Neural crest cell (in vitro differentiated cells): ENCODE measurements around the gene BRD3. TPM values are rescaled to one million over a fixed set of nuclear protein-coding genes. Genes with fewer than 3 reads are reported as not detected.

Experiments
- DNase-seq: peaks from one replicate; pipeline ENCODE4 v3.0.0; 2021; ENCODE audit warnings: low read depth, mixed read lengths, low spot score
- H3K27ac Mint-ChIP-seq: one replicate; pipeline ENCODE4 v1.8.0; 2021; ENCODE audit warnings: mild to moderate bottlenecking, mixed read lengths; ENCODE audit not compliant: unreplicated experiment
- H3K27me3 Mint-ChIP-seq: 2 replicates; pipeline ENCODE4 v1.8.0; 2021; ENCODE audit warnings: low read depth, mild to moderate bottlenecking, mixed read lengths
- H3K36me3 Mint-ChIP-seq: 2 replicates; pipeline ENCODE4 v1.8.0; 2021; ENCODE audit warnings: low read depth, mild to moderate bottlenecking, mixed read lengths
- H3K4me1 Mint-ChIP-seq: 2 replicates; pipeline ENCODE4 v1.8.0; 2021; ENCODE audit warnings: mixed read lengths
- H3K4me3 Mint-ChIP-seq: one replicate; pipeline ENCODE4 v1.8.0; 2021; ENCODE audit warnings: mild to moderate bottlenecking, mixed read lengths
- H3K9me3 Mint-ChIP-seq: 2 replicates; pipeline ENCODE4 v1.8.0; 2021; ENCODE audit warnings: mixed read lengths
- total RNA-seq: library from RNA; stranded (reverse); gene quantifications from 2 replicates; pipeline ENCODE4 v1.2.1, GENCODE V29; 2021
- TF ChIP-seq, protein P1 (sequence below): fragments of 200-600 bp; sonication (generic); conservative IDR thresholded peaks from 2 replicates; pipeline ENCODE4 v1.5.0; 2021; ENCODE audit warnings: antibody characterized with exemption, mild to moderate bottlenecking

Gene BRD3
- total RNA-seq, 1 donor from 2014 or later, result 73.2 TPM

DNA sequence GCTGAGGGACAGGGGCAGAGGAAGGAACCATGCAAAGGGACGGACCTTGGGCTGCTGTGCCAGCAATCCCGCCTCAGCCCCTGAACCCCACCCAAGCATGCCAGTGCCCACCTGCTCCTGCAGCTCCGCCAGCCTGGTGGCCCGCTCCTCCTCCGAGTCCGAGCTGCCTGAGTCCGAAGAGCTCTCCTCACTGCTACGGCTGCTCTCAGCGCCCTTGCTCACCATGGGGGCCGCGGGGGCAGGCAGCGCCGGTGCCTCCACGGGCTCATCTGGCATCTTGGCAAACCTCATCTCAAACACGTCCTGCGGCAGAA lies 26.2 kb downstream of the BRD3 start:
- H3K36me3 Mint-ChIP-seq, result peaks cover 37% of the 10 kb centered on the region

DNA sequence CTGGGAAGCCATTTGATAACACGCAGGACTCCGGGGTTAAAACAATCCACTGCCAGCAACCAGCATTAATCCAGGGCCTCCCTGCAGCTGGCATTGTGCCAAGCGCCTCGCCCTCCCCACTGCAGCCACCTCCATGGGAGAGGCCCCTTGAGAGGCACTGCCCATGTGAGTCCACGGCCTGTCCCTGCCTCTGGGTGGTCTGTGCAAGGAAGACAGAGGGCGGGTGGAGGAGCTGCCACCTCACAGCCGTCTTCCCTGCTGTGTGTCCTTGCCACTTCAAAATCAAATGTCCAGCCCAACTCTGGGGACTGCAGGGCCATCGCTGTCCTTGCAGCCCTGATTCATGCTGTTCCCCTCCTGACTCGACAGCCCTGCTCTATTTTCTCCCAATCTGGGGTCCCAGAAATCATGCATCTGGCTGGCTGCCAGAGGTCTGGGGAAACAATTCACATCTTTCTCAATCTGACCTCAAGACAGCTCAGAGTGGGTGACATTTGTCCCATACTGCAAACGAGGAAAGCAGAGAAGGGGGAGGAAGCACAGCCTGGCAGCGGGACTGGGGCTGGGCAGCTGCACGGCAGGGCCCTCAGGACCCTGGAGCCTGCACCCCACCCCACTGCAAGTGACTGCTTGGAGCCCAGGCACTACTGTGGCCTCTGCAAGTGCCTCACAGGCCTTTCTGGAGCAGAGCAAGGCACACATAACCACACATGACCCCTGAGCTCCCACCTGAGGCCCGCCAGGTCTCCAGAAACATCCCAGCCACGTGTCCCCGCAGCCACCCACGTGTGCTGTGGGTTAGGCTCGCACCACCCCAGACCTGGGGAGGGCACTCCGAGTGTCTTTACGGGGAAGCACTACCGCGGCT lies 26.8 kb downstream of the BRD3 start:
- Mint-ChIP-seq H3K36me3 (peaks cover 42% of the 10 kb centered on the region), H3K4me1 (no peaks in the 10 kb centered on the region)
- TF ChIP-seq, protein P1, sequence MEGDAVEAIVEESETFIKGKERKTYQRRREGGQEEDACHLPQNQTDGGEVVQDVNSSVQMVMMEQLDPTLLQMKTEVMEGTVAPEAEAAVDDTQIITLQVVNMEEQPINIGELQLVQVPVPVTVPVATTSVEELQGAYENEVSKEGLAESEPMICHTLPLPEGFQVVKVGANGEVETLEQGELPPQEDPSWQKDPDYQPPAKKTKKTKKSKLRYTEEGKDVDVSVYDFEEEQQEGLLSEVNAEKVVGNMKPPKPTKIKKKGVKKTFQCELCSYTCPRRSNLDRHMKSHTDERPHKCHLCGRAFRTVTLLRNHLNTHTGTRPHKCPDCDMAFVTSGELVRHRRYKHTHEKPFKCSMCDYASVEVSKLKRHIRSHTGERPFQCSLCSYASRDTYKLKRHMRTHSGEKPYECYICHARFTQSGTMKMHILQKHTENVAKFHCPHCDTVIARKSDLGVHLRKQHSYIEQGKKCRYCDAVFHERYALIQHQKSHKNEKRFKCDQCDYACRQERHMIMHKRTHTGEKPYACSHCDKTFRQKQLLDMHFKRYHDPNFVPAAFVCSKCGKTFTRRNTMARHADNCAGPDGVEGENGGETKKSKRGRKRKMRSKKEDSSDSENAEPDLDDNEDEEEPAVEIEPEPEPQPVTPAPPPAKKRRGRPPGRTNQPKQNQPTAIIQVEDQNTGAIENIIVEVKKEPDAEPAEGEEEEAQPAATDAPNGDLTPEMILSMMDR, result no peak

More for the DNA sequence above, 26.2 kb downstream of the BRD3 start:
- Mint-ChIP-seq H3K27ac (peak overlapping the region; percentile 93), H3K27me3 (no peaks in the 10 kb centered on the region), H3K4me3 (no peak overlapping the region), H3K9me3 (peaks cover 6% of the 10 kb centered on the region), H3K4me1 (no peaks in the 10 kb centered on the region)
- DNase-seq, result no peak
- TF ChIP-seq, protein P1, result no peak

DNA sequence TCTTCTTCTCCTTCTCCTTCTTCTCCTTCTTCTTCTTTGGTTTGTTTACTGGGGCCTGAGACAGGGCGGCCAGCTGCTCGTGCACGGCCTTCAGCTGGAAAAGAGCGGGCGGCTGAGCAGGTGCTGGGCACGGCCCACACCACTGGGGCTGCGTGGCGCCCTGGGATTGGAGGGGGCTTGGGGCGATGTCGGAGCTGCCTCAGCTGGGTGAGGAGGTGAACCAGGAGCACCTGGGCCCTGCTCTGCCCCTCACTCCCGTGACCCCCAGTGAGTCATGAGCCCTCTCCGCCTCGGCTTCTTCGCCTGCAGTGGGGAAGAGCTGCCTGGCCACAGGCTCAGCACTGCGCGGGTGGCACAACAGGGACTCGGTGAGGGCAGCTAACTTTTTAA lies 27.7 kb downstream of the BRD3 start:
- Mint-ChIP-seq H3K4me1 (no peaks in the 10 kb centered on the region), H3K9me3 (peaks cover 6% of the 10 kb centered on the region), H3K4me3 (no peak overlapping the region), H3K27me3 (no peaks in the 10 kb centered on the region), H3K27ac (no peak overlapping the region), H3K36me3 (peaks cover 46% of the 10 kb centered on the region)
- TF ChIP-seq, protein P1, result no peak
- no peak for DNase-seq

More for the DNA sequence above, 26.8 kb downstream of the BRD3 start:
- Mint-ChIP-seq H3K27ac (no peak overlapping the region), H3K4me3 (no peak overlapping the region), H3K27me3 (no peaks in the 10 kb centered on the region), H3K9me3 (peaks cover 6% of the 10 kb centered on the region)
- no peak for DNase-seq

DNA sequence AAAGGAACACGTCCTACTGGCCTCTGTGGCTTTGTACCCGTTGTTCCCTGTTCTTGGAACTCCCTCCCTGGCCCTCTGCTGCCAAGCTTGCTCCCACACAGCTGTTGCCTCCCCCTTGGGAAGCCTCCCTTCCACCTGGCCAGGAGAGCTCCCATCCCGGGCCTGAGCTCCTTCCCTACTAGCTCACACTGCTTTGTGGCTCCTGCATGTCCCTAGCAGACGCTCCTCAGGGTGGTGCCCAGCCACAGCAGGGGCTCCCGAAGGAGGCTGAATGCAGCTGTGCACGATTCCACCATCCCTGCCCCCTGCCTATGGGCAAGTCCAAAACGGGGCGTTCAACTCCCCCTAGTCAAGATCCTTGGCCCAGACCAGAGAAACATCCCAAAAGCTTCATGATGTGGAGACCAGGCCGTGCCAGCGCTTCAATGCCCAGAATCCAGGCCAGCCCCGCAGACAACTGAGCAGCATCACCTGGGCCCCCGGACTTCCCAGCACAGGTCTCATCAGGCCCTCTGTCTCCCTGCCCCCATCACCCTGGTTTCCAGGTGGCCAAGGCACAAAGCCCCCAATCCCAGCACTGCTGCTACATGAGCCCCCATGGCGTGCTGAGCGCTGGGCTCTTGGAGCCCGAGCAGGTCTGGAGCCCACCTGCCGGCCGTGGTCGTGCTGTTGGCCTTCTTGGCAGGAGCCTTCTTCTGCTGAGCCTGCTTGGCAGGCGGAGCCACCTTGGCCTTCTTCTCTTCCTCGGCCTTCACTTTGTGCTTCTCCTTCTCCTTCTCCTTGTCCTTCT lies 28.2 kb downstream of the BRD3 start:
- TF ChIP-seq, protein P1, result no peak
- Mint-ChIP-seq H3K4me1 (no peaks in the 10 kb centered on the region), H3K36me3 (peaks cover 44% of the 10 kb centered on the region), H3K9me3 (peaks cover 6% of the 10 kb centered on the region), H3K4me3 (no peak overlapping the region), H3K27me3 (no peaks in the 10 kb centered on the region), H3K27ac (no peak overlapping the region)
- DNase-seq, result no peak

DNA sequence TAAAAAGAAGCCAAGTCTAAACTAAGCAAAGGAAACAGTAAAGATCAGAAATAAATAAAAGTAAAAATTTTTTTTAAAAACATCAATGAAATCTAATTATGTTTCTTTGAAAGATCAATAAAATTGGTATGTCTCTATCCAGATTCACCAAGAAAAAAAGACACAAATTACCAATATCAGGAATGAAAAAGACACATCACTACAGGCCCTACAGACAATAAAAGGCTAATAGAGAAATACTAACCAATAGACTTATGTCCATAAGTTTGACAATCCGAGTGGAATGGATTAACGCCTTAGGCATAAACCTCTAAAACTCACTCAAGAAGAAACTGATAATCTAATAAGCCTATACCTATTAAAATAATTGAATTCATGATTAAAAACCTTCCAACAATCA lies 30.2 kb downstream of the BRD3 start:
- H3K27ac Mint-ChIP-seq, result no peak overlapping the region
- DNase-seq, result no peak
- H3K4me1 Mint-ChIP-seq, result no peaks in the 10 kb centered on the region
- peaks cover 48% of the 10 kb centered on the region for H3K36me3 Mint-ChIP-seq
- H3K9me3 Mint-ChIP-seq, result peaks cover 6% of the 10 kb centered on the region
- H3K4me3 Mint-ChIP-seq, result no peak overlapping the region
- TF ChIP-seq, protein P1, result no peak
- H3K27me3 Mint-ChIP-seq, result no peaks in the 10 kb centered on the region
